H9 (cell line): ENCODE measurements around the gene RNPEP. TPM values are rescaled to one million over a fixed set of nuclear protein-coding genes. Genes with fewer than 3 reads are reported as not detected.

ENCODE experiments used
- DNase-seq: peaks from one replicate; pipeline ENCODE4 v3.0.0-alpha.2; 2017
- H2AFZ ChIP-seq: one replicate; pipeline ENCODE4 v1.6.1; 2013; ENCODE audit warnings: mild to moderate bottlenecking, low read length, control low read depth, moderate library complexity
- H2AK5ac ChIP-seq: 2 replicates; pipeline ENCODE4 v1.6.1; 2013; ENCODE audit warnings: low read length, control low read depth, mixed read lengths; ENCODE audit not compliant: insufficient read length
- H2BK120ac ChIP-seq: one replicate; pipeline ENCODE4 v1.6.1; 2013; ENCODE audit warnings: low read depth, mild to moderate bottlenecking, low read length, control low read depth, inconsistent platforms; ENCODE audit not compliant: poor library complexity, severe bottlenecking
- H2BK12ac ChIP-seq: 2 replicates; pipeline ENCODE4 v1.6.1; 2013; ENCODE audit warnings: low read length, control low read depth, mixed read lengths, low read depth; ENCODE audit not compliant: insufficient read length
- H2BK15ac ChIP-seq: 2 replicates; pipeline ENCODE4 v1.6.1; 2013; ENCODE audit warnings: low read depth, low read length, control low read depth
- H2BK20ac ChIP-seq: one replicate; pipeline ENCODE4 v1.6.1; 2013; ENCODE audit warnings: low read depth, mild to moderate bottlenecking, low read length, control low read depth, inconsistent platforms; ENCODE audit not compliant: poor library complexity, severe bottlenecking
- H2BK5ac ChIP-seq: 2 replicates; pipeline ENCODE4 v1.6.1; 2013; ENCODE audit warnings: low read length, control low read depth, mixed read lengths; ENCODE audit not compliant: insufficient read length
- H3K14ac ChIP-seq: 2 replicates; pipeline ENCODE4 v1.6.1; 2013; ENCODE audit warnings: low read length, control low read depth; ENCODE audit not compliant: insufficient read depth
- H3K18ac ChIP-seq: 2 replicates; pipeline ENCODE4 v1.6.1; 2013; ENCODE audit warnings: low read depth, mild to moderate bottlenecking, mixed read lengths, low read length, control low read depth; ENCODE audit not compliant: insufficient read length
- H3K23ac ChIP-seq: 2 replicates; pipeline ENCODE4 v1.6.1; 2013; ENCODE audit warnings: low read length, control low read depth, mixed read lengths, low read depth; ENCODE audit not compliant: insufficient read length
- H3K23me2 ChIP-seq: 2 replicates; pipeline ENCODE4 v1.6.1; 2013; ENCODE audit warnings: low read depth, mild to moderate bottlenecking, mixed read lengths, low read length, control low read depth; ENCODE audit not compliant: insufficient read length, poor library complexity, severe bottlenecking
- H3K27ac ChIP-seq: 2 replicates; pipeline ENCODE4 v1.5.1; 2013; ENCODE audit warnings: low read length, control low read depth, mixed read lengths, low read depth; ENCODE audit not compliant: insufficient read length
- H3K27me3 ChIP-seq: 2 replicates; pipeline ENCODE4 v1.6.1; 2013; ENCODE audit warnings: low read length, control low read depth, inconsistent platforms; ENCODE audit not compliant: insufficient read depth
- H3K4ac ChIP-seq: 2 replicates; pipeline ENCODE4 v1.6.1; 2013; ENCODE audit warnings: low read depth, mild to moderate bottlenecking, control low read depth, inconsistent platforms, low read length, moderate library complexity
- H3K4me1 ChIP-seq: 2 replicates; pipeline ENCODE4 v1.6.1; 2013; ENCODE audit warnings: low read length, control low read depth, inconsistent platforms; ENCODE audit not compliant: insufficient read depth
- H3K4me2 ChIP-seq: 2 replicates; pipeline ENCODE4 v1.6.1; 2013; ENCODE audit warnings: low read length, control low read depth, mixed read lengths; ENCODE audit not compliant: insufficient read length, insufficient read depth
- H3K56ac ChIP-seq: 2 replicates; pipeline ENCODE4 v1.6.1; 2013; ENCODE audit warnings: low read depth, mild to moderate bottlenecking, mixed read lengths, low read length, control low read depth; ENCODE audit not compliant: insufficient read length
- H3K79me1 ChIP-seq: 2 replicates; pipeline ENCODE4 v1.6.1; 2013; ENCODE audit warnings: low read depth, mild to moderate bottlenecking, moderate library complexity, low read length, control low read depth, inconsistent platforms; ENCODE audit not compliant: insufficient read depth, poor library complexity, severe bottlenecking
- H3K79me2 ChIP-seq: 2 replicates; pipeline ENCODE4 v1.6.1; 2013; ENCODE audit warnings: low read length, control low read depth, inconsistent platforms; ENCODE audit not compliant: insufficient read depth
- H3K9ac ChIP-seq: 2 replicates; pipeline ENCODE4 v1.6.1; 2013; ENCODE audit warnings: low read length, control low read depth, mixed read lengths; ENCODE audit not compliant: insufficient read length; ENCODE audit errors: extremely low read depth
- H3K9me3 ChIP-seq: one replicate; pipeline ENCODE4 v1.6.1; 2013; ENCODE audit warnings: low read depth, low read length, inconsistent platforms; ENCODE audit not compliant: control insufficient read depth
- H3T11ph ChIP-seq: one replicate; pipeline ENCODE4 v1.6.1; 2013; ENCODE audit warnings: mild to moderate bottlenecking, low read length, control low read depth, inconsistent platforms
- H4K20me1 ChIP-seq: one replicate; pipeline ENCODE4 v1.6.1; 2013; ENCODE audit not compliant: control insufficient read depth, insufficient read length, insufficient read depth
- H4K5ac ChIP-seq: 2 replicates; pipeline ENCODE4 v1.6.1; 2013; ENCODE audit warnings: low read depth, mild to moderate bottlenecking, mixed read lengths, low read length, control low read depth; ENCODE audit not compliant: insufficient read length
- H4K8ac ChIP-seq: replicated peaks from 2 replicates; pipeline ENCODE4 v1.6.1; 2013; ENCODE audit warnings: low read length, control low read depth, mixed read lengths, low read depth; ENCODE audit not compliant: insufficient read length
- H4K91ac ChIP-seq: 2 replicates; pipeline ENCODE4 v1.6.1; 2013; ENCODE audit warnings: low read depth, mild to moderate bottlenecking, moderate library complexity, mixed read lengths, low read length, control low read depth; ENCODE audit not compliant: insufficient read length
- H3K27ac Mint-ChIP-seq, 3 experiments: 2 replicates in 2 of 3; 3 replicates in 1 of 3; pipeline ENCODE4 v1.8.0; 2020 to 2021; ENCODE audit warnings: mixed read lengths in 3 of 3, mild to moderate bottlenecking in 1 of 3, moderate library complexity in 1 of 3
- H3K27me3 Mint-ChIP-seq: 2 replicates; pipeline ENCODE4 v1.8.0; 2021; ENCODE audit warnings: low read depth, mild to moderate bottlenecking, moderate library complexity, mixed read lengths
- H3K36me3 Mint-ChIP-seq, 3 experiments: 2 replicates in 2 of 3; 3 replicates in 1 of 3; pipeline ENCODE4 v1.8.0; 2020 to 2021; ENCODE audit warnings: low read depth in 3 of 3, mixed read lengths in 3 of 3; ENCODE audit not compliant: insufficient read depth in 1 of 3
- H3K4me1 Mint-ChIP-seq, 2 experiments: 2 replicates each; pipeline ENCODE4 v1.8.0; 2020; ENCODE audit warnings: mixed read lengths in 2 of 2
- H3K4me3 Mint-ChIP-seq, 2 experiments: 2 replicates in 1 of 2; 3 replicates in 1 of 2; pipeline ENCODE4 v1.8.0; 2020 to 2021; ENCODE audit warnings: mild to moderate bottlenecking in 2 of 2, mixed read lengths in 2 of 2, moderate library complexity in 1 of 2
- H3K9me3 Mint-ChIP-seq, 2 experiments: 2 replicates in 1 of 2; 3 replicates in 1 of 2; pipeline ENCODE4 v1.8.0; 2020; ENCODE audit warnings: mild to moderate bottlenecking in 2 of 2, mixed read lengths in 2 of 2, moderate library complexity in 1 of 2
- WGBS: extraction: QIAGEN DNeasy Blood & Tissue Kit; methylation state at CpG from one replicate; pipeline ENCODE4 v1.1.7; 2013; ENCODE audit warnings: missing lambda C conversion rate, low lambda C conversion rate, mixed read lengths; ENCODE audit not compliant: insufficient read length; ENCODE audit errors: extremely low coverage; 5-methylcytosine and 5-hydroxymethylcytosine counted together
- total RNA-seq: library from RNA; stranded (reverse); gene quantifications from 2 replicates; pipeline ENCODE4 v1.2.1, GENCODE V29; 2021
- TF ChIP-seq, protein P1 (sequence below): fragments of 200-600 bp; sonication (generic); conservative IDR thresholded peaks from 3 replicates; pipeline ENCODE4 v1.8.0; 2021; ENCODE audit warnings: antibody characterized with exemption, mild to moderate bottlenecking

The RNPEP gene
- total RNA-seq, 1 experiment from 2014 or later: 49.9 TPM

DNA sequence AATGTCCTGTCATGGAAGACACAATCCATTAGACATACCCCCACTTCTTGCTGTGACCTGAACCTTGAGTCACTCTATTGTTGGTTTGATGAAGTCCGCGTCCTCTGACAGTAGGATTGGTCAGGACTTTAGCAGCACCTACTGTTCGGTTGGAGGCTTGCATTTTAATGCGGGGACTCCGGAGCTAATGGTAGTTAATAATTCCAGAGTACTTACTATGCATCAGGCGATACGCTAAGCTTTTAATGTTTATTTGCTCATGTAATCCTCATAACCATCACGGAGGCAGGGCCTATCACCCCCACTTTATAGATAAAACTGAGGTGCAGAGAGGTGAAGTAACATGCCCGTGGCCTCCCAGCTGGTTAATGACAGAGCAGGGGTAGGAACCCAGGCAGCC lies 20.1 kb downstream of the RNPEP start:
- no peak overlapping the region for H4K5ac ChIP-seq
- H3K4me3 Mint-ChIP-seq: no peak overlapping the region

More for the DNA sequence above, 20.1 kb downstream of the RNPEP start:
- no peak overlapping the region for H2BK5ac ChIP-seq
- no peak overlapping the region for H3K4me2 ChIP-seq
- H2BK12ac ChIP-seq: no peak overlapping the region
- H3K14ac ChIP-seq: no peak overlapping the region
- no peak overlapping the region for H2AK5ac ChIP-seq
- no peak overlapping the region for H2BK15ac ChIP-seq
- H3K4me1 ChIP-seq: peaks cover 3% of the 10 kb centered on the region; the same call in 1 of the 2 replicates
- no peak overlapping the region for H3T11ph ChIP-seq
- H3K27ac ChIP-seq: no peak overlapping the region
- H3K4ac ChIP-seq: no peak overlapping the region
- H3K9ac ChIP-seq: no peak overlapping the region
- no peaks in the 10 kb centered on the region for H3K79me2 ChIP-seq
- H3K27me3 Mint-ChIP-seq: no peaks in the 10 kb centered on the region
- no peak overlapping the region for H3K23ac ChIP-seq
- no peak overlapping the region for H3K56ac ChIP-seq
- no peak overlapping the region for H2BK20ac ChIP-seq
- no peak overlapping the region for H4K8ac ChIP-seq
- H4K91ac ChIP-seq: no peak overlapping the region
- H4K20me1 ChIP-seq: no peaks in the 10 kb centered on the region
- peaks cover 28 to 83% (median 76%) of the 10 kb centered on the region in 3 experiments; a peak in 6 of 7 replicates for H3K36me3 Mint-ChIP-seq
- TF ChIP-seq, protein P1, sequence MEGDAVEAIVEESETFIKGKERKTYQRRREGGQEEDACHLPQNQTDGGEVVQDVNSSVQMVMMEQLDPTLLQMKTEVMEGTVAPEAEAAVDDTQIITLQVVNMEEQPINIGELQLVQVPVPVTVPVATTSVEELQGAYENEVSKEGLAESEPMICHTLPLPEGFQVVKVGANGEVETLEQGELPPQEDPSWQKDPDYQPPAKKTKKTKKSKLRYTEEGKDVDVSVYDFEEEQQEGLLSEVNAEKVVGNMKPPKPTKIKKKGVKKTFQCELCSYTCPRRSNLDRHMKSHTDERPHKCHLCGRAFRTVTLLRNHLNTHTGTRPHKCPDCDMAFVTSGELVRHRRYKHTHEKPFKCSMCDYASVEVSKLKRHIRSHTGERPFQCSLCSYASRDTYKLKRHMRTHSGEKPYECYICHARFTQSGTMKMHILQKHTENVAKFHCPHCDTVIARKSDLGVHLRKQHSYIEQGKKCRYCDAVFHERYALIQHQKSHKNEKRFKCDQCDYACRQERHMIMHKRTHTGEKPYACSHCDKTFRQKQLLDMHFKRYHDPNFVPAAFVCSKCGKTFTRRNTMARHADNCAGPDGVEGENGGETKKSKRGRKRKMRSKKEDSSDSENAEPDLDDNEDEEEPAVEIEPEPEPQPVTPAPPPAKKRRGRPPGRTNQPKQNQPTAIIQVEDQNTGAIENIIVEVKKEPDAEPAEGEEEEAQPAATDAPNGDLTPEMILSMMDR: no peak
- WGBS: no CpG with 5 or more reads among the region's 9 CpGs
- H2AFZ ChIP-seq: no peak overlapping the region
- no peak for DNase-seq
- H3K23me2 ChIP-seq: peaks cover under 1% of the 10 kb centered on the region
- H2BK120ac ChIP-seq: no peak overlapping the region
- no peak overlapping the region; a peak in 2 of 7 replicates for H3K27ac Mint-ChIP-seq
- no peaks in the 10 kb centered on the region for H3K79me1 ChIP-seq
- no peak overlapping the region for H3K18ac ChIP-seq
- H3K9me3 Mint-ChIP-seq: no peaks in the 10 kb centered on the region
- no peaks in the 10 kb centered on the region for H3K27me3 ChIP-seq
- peaks cover 18 to 22% of the 10 kb centered on the region in 2 experiments for H3K4me1 Mint-ChIP-seq
- H3K9me3 ChIP-seq: no peaks in the 10 kb centered on the region
